Spleen (tissue), 7 donors: ENCODE results near the gene MTG2.

ENCODE experiments used
- POLR2A ChIP-seq, 3 donors: fragments of 450-650 bp; IDR thresholded peaks; one replicate each; pipeline ENCODE4 v1.5.1; 2017; ENCODE audit warnings: antibody characterized with exemption in 3 of 3, mild to moderate bottlenecking in 1 of 3
- TF ChIP-seq, protein P1 (sequence below), 11 experiments: fragments of 200-600 bp in 7 of 11; fragments of 450-650 bp in 4 of 11; sonication (generic) in 4 of 11; IDR thresholded peaks in 8 of 11; conservative IDR thresholded peaks in 3 of 11; 1 replicate in 7 of 11; 2 replicates in 4 of 11; pipeline versions ENCODE4 v1.4.0 to v1.8.0; 2016 to 2021; ENCODE audit warnings: antibody characterized with exemption in 11 of 11, inconsistent platforms in 4 of 11, mild to moderate bottlenecking in 1 of 11
- donor health status: DM: no; HTN: no; CAD: no; lungs with moderate emphysema.
- donor health status: DM: no; HTN: no; CAD: no.
- donor health status: DM: no; HTN: no; CAD: no.

DNA sequence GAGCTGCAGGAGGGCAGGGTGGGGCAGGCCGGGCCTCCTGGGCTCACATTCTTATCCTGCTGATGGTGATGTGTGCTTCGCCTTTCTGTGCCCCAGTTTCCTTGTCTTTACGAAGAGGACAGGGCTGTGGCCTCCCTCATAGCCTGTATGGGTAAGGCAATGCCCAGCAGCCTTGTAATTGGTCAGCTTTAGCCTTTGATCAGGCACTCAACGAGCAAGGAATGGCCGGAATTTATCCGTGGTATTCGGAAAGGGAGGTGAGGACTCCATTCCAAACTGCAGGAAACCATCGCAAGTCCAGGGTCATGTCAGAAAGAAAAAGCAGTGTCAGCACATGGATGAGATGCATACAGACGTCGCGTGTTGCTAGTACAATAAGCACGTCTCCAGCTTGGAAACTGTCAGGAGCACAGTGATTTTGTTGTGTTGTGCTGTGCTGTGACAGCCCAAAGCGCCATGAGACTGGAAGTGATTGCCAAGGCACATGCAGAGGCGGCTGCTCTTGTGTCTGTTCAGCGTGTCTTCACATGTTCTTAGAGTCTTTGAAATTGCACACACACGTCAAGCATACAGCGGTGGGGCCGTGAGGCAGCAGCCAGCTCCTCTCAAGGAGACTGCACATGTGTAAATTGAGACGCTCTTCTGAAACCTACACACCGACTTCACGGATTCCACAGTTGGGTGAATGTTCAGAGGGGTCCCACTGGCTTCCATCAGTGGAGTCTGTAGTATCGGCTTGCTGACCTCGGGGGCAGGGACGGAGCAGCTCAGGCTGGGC is 33.1 kb upstream of the MTG2 start:
- TF ChIP-seq, protein P1, sequence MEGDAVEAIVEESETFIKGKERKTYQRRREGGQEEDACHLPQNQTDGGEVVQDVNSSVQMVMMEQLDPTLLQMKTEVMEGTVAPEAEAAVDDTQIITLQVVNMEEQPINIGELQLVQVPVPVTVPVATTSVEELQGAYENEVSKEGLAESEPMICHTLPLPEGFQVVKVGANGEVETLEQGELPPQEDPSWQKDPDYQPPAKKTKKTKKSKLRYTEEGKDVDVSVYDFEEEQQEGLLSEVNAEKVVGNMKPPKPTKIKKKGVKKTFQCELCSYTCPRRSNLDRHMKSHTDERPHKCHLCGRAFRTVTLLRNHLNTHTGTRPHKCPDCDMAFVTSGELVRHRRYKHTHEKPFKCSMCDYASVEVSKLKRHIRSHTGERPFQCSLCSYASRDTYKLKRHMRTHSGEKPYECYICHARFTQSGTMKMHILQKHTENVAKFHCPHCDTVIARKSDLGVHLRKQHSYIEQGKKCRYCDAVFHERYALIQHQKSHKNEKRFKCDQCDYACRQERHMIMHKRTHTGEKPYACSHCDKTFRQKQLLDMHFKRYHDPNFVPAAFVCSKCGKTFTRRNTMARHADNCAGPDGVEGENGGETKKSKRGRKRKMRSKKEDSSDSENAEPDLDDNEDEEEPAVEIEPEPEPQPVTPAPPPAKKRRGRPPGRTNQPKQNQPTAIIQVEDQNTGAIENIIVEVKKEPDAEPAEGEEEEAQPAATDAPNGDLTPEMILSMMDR (IDR thresholded peaks at IDR 0.05 in 8 of 11, conservative IDR thresholded peaks at IDR 0.05 in 3 of 11): no peak
- no peak for TF ChIP-seq POLR2A (IDR thresholded peaks at IDR 0.05)
